C1 segment of cervical spinal cord (tissue), 14 donors: ENCODE results near the gene DNAJC5.

ENCODE experiments used
- DNase-seq, 14 donors: peaks; one replicate each; lab custom pipeline; 2025; lab: John Stamatoyannopoulos, UW

DNAJC5 gene

GRCh38 chr20:63884506-63885263 lies 10.2 kb upstream of the DNAJC5 start:
- DNase-seq, result peak in 3 of 14 donors; percentile 3 to 21 (median 6)

- DNase-seq, result no peak
These were observed 9.5 kb upstream of the DNAJC5 start for GRCh38 chr20:63885264-63886053.

- DNase-seq, result no peak
These were observed 8.9 kb upstream of the DNAJC5 start for GRCh38 chr20:63886054-63886419.

- DNase-seq, result no peak
These were observed 8.0 kb upstream of the DNAJC5 start for GRCh38 chr20:63886921-63887320.

GRCh38 chr20:63889241-63890200 lies 5.4 kb upstream of the DNAJC5 start:
- DNase-seq, result peak in 1 of 14 donors; percentile 83

GRCh38 chr20:63890201-63890576 lies 4.7 kb upstream of the DNAJC5 start:
- no peak for DNase-seq

- no peak for DNase-seq
These were observed 4.3 kb upstream of the DNAJC5 start for GRCh38 chr20:63890616-63891015.

GRCh38 chr20:63891061-63892002 lies 3.6 kb upstream of the DNAJC5 start:
- no peak for DNase-seq

GRCh38 chr20:63892402-63892801 lies 2.5 kb upstream of the DNAJC5 start:
- no peak for DNase-seq

GRCh38 chr20:63893999-63894357 lies 948 bp upstream of the DNAJC5 start:
- peak in 1 of 14 donors; percentile 58 for DNase-seq

GRCh38 chr20:63895202-63895951 lies 451 bp downstream of the DNAJC5 start:
- no peak for DNase-seq

- DNase-seq, result no peak
These were observed 982 bp downstream of the DNAJC5 start for GRCh38 chr20:63895952-63896263.

GRCh38 chr20:63896264-63897105 lies 1.6 kb downstream of the DNAJC5 start:
- DNase-seq, result peak in 6 of 14 donors; percentile 12 to 47 (median 30)

- no peak for DNase-seq
These were observed 3.1 kb downstream of the DNAJC5 start for GRCh38 chr20:63897978-63898561.

- DNase-seq, result no peak
These were observed 4.1 kb downstream of the DNAJC5 start for GRCh38 chr20:63898882-63899558.

- DNase-seq, result no peak
These were observed 5.5 kb downstream of the DNAJC5 start for GRCh38 chr20:63900413-63900812.

- DNase-seq, result no peak
These were observed 9.1 kb downstream of the DNAJC5 start for GRCh38 chr20:63903796-63904561.
